GM18507 (cell line): ENCODE measurements around the gene APOC1.
"Not testable (repeated sequence)": the region's sequence is repeated elsewhere in the genome, so short reads cannot be mapped to it uniquely, and the experiment has no call there.

Experiments
- DNase-seq: peaks from one replicate; pipeline ENCODE4 v3.0.0; 2011; ENCODE audit warnings: low read depth; ENCODE audit not compliant: insufficient read length; ENCODE audit errors: extremely low spot score
- FAIRE-seq: peaks from 2 replicates; lab custom pipeline; 2011; peaks lifted over from hg19 to GRCh38; lab: Jason Lieb, UNC

Gene APOC1

DNA sequence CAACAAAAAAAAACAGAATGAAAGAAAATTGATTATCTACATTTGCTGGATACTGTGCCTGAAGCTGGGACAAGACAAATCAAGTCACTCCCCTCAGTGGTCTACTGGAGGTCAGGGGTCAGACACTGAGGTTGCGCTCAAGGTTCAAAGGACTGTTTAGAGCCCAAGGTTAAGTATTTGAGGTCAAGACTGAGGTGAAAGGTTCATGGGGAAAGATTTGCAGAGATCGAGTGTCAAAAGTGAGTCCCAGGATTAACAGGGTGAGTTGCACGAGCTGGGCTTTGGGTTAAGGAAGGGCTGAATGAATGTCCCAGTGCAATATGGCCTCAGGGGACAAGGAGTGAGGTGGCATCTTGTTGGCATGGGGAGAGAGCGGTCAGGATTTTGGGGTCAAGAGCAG is 26.8 kb upstream of the APOC1 start:
- no peak for DNase-seq
- FAIRE-seq: no peak

DNA sequence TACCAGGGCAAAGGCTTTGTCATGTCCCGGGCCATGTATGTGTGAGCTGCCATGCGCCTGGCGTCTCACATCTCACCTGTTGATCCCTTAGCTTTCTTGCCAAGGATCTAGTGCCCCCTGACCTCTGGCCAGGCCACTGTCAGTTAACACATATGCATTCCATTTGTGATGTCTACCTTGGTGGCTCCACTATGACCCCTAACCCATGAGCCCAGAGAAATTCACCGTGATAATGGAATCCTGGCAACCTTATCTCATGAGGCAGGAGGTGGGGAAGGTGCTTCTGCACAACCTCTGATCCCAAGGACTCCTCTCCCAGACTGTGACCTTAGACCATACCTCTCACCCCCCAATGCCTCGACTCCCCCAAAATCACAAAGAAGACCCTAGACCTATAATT is 26.1 kb upstream of the APOC1 start:
- not testable (repeated sequence) for FAIRE-seq, DNase-seq

DNA sequence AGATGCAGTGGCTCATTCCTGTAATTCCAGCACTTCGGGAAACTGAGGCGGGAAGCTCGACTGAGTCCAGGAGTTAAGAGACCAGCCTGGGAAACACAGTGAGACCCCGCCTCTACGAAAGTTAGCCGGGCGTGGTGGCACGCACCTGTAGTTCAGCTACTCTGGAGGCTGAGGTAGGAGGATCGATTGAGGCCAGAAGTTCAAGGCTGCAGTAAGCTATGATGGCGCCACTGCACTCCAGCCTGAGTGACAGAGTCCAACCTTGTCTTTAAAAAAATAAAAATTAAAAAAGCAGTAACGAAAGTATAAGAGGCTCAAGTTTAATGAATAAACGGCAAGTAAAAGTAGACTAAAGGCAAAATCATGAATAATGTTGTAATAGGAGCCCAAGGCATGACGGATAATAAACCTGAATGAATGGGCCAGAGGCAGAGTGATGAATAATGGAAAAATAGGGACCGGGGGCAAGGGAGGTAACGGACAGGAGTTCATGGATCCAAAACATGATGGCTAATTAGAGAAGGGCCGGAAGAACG is 24.5 kb upstream of the APOC1 start:
- no peak for DNase-seq
- FAIRE-seq: no peak

DNA sequence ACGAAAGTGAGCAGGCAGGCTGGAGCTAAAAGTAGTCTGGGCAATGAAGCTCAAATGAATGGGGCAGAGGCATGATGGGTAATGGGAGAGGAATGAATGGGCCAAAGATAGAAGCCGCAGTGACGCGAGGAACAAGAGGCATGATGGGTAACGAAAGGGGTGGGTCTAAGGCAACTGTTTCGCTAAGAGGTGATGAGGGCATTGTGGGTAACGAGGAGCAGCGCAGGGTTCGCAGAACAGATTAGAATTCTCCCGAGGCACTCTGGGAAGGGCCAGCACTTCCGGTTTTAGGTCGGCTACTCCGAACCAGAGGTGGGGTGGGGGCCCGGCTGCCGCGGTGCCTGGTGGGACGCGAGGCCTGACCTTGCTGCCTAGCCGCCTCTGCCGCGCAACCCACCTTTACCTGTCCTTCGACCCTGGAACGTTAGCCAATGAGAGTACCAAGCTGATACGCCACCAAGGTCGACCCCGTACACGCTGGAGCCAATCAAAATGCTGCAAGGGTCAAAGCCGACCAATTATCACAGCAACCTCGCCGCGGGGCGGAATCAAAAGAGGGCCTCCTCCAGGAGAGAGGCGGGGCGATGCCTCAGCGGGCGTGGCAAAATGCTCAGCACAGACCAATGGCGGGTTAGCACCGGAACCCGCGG is 23.9 kb upstream of the APOC1 start:
- DNase-seq (peak; percentile 97), FAIRE-seq (no peak)

DNA sequence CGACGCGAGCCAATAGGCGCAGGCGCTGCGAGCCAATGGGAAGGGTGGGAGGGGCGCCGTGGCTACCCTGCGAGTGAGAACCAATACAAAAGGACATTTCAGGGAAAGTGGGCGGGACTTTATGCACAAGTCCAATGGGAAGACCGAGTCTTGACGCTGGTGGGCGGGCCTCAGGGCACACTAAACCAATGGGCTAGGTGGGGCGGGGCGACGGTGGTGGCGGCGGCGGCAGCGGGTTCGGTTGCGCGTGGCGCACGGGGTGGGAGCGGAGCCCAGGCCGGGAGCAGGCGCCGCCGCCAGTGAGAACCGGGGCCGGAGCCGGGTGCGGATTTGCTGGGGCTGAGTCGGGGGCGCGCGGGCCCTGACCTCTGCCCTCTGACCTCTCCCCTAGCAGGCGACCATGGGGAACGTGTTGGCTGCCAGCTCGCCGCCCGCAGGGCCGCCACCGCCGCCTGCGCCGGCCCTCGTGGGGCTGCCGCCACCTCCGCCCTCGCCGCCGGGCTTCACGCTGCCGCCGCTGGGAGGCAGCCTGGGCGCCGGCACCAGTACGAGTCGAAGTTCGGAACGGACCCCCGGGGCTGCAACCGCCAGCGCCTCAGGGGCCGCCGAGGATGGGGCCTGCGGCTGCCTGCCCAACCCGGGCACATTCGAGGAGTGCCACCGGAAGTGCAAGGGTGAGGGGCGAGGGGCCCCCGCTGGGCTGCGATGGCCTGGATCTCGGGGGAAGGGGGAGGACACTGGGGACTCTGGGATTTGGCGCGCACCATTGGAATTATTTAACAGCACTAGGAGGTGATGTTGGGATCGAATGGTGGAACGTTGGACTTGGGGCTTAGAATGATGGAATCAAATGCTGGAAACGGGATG is 23.2 kb upstream of the APOC1 start, which contains the start of gene TOMM40:
TSS of gene TOMM40 (plus strand) at position 239 of the 867 bp plus-strand sequence. CDS start at position 401, 162 bp downstream.
- no peak for DNase-seq
- FAIRE-seq: peak; percentile 100

DNA sequence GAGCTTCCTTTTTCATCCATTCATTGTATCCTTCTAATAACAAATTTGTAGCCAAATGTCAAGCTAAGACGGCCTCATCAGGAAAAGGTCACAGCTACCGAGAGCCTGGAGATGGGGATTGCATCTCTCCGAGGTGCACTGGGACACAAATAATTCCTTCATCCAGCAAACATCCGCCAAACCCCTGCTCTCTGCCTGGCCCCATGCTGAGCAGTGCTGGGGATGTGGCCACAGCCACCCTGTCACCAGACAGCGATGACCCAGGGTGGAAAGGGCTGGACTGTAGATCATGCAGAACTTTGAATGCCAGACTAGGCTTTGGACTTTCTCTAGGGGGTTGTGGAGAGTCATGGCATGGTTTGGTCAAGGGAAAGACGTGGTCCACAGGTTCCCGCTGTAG is 21.5 kb upstream of the APOC1 start:
- FAIRE-seq: no peak

DNA sequence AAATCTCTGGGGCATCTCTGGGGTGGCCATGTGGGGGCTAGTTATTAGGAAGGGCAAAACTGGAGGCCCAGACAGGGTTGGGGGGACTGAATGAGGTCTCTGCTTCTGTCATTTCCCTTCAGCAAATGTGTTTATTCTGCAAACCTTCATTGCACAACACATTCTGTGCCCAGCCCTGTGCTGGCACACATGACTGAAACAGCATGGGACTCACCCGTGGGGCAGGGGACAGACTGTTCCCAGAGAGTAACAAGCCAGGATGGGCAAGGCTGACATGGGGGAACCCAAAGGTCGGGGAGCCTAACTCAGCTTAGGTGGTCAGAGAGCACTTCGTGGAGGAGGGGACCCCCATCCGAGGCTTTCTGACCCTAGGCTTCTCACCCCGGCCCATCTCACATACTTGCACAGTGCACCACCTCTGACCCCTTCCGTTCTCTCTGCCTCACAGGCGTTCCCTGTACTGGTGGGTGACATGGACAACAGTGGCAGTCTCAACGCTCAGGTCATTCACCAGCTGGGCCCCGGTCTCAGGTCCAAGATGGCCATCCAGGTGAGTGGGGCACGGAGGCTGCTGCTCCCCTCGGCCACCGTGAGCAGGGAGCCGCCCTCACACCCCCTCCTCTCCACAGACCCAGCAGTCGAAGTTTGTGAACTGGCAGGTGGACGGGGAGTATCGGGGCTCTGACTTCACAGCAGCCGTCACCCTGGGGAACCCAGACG is 20.9 kb upstream of the APOC1 start:
- DNase-seq (no peak), FAIRE-seq (no peak)

More for the DNA sequence above, 21.5 kb upstream of the APOC1 start:
- DNase-seq: no peak

DNA sequence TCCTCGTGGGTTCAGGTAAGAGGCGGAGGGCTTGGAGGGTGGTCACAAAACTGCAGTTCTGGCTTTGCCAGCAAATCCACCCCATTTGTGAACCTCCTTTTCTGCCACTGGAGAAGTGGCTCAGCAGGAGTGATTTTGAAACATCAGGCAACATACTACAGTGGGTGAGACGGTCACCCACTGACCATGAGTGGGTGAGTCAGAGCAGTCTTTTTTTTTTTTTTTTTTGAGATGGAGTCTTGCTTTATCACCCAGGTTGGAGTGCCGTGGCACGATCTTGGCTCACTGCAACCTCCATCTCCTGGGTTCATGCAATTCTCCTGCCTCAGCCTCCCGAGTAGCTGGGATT is 20.4 kb upstream of the APOC1 start:
- no peak for FAIRE-seq

DNA sequence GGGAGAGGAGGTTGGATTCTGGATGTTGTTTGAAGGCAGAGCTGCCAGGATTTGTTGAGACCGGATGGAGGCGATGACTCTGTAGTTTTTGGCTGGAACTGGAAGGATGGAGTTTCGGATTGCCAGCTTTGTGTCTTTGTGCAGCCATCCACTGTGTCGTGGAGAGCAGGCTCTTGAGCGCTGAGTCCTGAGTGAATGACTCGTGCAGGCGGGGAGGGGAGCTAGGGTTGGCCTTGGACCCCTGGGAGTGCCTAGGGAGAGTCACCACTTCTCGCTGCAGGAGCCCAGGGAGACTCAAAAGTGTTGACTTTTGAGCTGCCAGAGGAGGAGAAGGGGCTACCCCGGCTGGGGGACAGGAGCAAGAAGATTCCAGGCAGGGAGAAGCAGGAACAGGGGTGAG is 19.5 kb upstream of the APOC1 start:
- FAIRE-seq: no peak
- no peak for DNase-seq

More for the DNA sequence above, 20.4 kb upstream of the APOC1 start:
- DNase-seq: no peak

DNA sequence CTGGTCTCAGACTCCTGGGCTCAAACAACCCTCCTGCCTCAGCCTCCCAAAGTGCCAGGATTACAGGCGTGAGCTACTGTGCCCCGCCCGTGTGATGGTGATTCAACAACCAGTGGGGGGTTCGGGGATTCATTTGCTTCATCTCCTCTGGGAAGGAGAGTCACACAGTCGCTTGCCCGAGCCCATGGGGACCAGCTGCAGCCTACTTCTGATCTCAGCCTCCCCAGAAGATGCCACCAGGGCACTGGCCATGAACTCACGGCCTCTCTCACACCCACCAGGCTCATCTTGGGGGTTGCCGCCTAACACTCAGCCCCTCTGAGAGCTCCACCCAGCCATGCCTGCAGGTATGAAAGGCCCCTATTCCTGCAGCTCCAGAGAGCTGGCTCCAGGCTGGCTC is 16.6 kb upstream of the APOC1 start:
- FAIRE-seq: no peak
- no peak for DNase-seq

DNA sequence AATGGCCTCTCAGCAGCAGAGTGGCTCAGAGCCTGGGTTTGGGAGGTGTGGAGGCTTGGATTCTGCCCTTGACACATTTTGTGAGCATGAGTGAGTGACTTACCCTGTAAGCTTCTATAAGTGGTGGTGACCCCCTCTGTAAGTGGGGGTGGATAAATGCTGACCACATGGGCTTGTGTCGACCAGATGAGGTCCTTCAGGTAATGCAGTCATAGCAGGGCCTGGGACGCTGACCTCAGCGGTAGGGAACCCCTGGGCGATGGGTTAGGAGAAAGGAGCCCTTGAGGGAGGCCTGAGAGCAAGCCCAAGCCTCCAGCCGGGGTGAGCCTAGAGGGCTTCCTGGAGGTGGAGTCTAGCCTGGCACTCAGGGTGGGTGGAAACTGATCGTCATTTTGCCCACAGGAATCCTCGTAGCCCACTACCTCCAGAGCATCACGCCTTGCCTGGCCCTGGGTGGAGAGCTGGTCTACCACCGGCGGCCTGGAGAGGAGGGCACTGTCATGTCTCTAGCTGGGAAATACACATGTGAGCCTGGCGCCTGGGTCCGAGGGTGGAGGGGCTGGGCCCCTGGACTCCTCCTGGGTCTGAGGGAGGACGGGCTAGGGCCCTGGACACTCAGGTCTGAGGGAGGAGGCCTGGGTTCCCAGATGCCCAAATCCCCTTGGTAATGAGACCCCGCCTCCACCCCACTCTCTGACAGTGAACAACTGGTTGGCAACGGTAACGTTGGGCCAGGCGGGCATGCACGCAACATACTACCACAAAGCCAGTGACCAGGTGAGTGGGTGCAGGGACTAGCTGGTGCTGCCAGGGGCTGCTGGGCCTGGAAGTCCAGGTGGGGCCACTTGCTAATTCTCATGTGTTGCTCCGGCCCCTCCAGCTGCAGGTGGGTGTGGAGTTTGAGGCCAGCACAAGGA is 13.8 kb upstream of the APOC1 start:
- no peak for FAIRE-seq
- DNase-seq: no peak

DNA sequence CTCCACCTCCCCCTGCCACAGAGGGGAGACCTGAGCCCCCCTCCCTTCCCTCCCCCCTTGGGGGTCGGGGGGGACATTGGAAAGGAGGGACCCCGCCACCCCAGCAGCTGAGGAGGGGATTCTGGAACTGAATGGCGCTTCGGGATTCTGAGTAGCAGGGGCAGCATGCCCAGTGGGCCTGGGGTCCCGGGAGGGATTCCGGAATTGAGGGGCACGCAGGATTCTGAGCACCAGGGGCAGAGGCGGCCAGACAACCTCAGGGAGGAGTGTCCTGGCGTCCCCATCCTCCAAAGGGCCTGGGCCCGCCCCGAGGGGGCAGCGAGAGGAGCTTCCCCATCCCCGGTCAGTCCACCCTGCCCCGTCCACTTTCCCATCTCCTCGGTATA is 11.2 kb upstream of the APOC1 start:
- DNase-seq (no peak), FAIRE-seq (no peak)

DNA sequence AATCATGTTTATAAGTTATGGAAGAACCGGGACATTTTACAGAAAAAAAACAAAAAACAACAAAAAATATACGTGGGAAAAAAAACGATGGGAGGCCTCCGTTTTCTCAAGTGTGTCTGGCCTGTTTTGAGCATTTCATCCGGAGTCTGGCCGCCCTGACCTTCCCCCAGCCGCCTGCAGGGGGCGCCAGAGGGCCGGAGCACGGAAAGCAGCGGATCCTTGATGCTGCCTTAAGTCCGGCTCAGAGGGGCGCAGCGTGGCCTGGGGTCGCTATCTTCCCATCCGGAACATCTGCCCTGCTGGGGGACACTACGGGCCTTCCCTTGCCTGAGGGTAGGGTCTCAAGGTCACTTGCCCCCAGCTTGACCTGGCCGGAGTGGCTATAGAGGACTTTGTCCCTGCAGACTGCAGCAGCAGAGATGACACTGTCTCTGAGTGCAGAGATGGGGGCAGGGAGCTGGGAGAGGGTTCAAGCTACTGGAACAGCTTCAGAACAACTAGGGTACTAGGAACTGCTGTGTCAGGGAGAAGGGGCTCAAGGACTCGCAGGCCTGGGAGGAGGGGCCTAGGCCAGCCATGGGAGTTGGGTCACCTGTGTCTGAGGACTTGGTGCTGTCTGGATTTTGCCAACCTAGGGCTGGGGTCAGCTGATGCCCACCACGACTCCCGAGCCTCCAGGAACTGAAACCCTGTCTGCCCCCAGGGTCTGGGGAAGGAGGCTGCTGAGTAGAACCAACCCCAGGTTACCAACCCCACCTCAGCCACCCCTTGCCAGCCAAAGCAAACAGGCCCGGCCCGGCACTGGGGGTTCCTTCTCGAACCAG is 10.6 kb upstream of the APOC1 start:
- DNase-seq (peak; percentile 50), FAIRE-seq (no peak)

DNA sequence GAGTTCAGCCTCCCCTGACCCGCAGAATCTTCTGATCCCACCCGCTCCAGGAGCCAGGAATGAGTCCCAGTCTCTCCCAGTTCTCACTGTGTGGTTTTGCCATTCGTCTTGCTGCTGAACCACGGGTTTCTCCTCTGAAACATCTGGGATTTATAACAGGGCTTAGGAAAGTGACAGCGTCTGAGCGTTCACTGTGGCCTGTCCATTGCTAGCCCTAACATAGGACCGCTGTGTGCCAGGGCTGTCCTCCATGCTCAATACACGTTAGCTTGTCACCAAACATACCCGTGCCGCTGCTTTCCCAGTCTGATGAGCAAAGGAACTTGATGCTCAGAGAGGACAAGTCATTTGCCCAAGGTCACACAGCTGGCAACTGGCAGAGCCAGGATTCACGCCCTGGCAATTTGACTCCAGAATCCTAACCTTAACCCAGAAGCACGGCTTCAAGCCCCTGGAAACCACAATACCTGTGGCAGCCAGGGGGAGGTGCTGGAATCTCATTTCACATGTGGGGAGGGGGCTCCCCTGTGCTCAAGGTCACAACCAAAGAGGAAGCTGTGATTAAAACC is 9.9 kb upstream of the APOC1 start:
- FAIRE-seq (no peak), DNase-seq (no peak)

DNA sequence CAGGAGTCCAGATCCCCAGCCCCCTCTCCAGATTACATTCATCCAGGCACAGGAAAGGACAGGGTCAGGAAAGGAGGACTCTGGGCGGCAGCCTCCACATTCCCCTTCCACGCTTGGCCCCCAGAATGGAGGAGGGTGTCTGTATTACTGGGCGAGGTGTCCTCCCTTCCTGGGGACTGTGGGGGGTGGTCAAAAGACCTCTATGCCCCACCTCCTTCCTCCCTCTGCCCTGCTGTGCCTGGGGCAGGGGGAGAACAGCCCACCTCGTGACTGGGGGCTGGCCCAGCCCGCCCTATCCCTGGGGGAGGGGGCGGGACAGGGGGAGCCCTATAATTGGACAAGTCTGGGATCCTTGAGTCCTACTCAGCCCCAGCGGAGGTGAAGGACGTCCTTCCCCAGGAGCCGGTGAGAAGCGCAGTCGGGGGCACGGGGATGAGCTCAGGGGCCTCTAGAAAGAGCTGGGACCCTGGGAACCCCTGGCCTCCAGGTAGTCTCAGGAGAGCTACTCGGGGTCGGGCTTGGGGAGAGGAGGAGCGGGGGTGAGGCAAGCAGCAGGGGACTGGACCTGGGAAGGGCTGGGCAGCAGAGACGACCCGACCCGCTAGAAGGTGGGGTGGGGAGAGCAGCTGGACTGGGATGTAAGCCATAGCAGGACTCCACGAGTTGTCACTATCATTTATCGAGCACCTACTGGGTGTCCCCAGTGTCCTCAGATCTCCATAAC is 8.8 kb upstream of the APOC1 start, which contains the start of gene APOE:
TSS of gene APOE (plus strand) at position 360 of the 724 bp plus-strand sequence. CDS start 829 bp downstream, outside the sequence.
- DNase-seq: no peak
- no peak for FAIRE-seq

DNA sequence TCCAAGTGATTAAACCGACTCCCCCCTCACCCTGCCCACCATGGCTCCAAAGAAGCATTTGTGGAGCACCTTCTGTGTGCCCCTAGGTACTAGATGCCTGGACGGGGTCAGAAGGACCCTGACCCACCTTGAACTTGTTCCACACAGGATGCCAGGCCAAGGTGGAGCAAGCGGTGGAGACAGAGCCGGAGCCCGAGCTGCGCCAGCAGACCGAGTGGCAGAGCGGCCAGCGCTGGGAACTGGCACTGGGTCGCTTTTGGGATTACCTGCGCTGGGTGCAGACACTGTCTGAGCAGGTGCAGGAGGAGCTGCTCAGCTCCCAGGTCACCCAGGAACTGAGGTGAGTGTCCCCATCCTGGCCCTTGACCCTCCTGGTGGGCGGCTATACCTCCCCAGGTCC is 6.8 kb upstream of the APOC1 start:
- FAIRE-seq (no peak), DNase-seq (no peak)

DNA sequence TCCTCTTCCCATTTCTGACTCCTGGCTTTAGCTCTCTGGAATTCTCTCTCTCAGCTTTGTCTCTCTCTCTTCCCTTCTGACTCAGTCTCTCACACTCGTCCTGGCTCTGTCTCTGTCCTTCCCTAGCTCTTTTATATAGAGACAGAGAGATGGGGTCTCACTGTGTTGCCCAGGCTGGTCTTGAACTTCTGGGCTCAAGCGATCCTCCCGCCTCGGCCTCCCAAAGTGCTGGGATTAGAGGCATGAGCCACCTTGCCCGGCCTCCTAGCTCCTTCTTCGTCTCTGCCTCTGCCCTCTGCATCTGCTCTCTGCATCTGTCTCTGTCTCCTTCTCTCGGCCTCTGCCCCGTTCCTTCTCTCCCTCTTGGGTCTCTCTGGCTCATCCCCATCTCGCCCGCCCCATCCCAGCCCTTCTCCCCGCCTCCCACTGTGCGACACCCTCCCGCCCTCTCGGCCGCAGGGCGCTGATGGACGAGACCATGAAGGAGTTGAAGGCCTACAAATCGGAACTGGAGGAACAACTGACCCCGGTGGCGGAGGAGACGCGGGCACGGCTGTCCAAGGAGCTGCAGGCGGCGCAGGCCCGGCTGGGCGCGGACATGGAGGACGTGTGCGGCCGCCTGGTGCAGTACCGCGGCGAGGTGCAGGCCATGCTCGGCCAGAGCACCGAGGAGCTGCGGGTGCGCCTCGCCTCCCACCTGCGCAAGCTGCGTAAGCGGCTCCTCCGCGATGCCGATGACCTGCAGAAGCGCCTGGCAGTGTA is 6.2 kb upstream of the APOC1 start:
- DNase-seq: no peak
- FAIRE-seq: no peak
